Calu3 (cell line): ENCODE measurements around the gene RAB3GAP2. TPM values are rescaled to one million over a fixed set of nuclear protein-coding genes. Genes with fewer than 3 reads are reported as not detected.
"Not testable (repeated sequence)": the region's sequence is repeated elsewhere in the genome, so short reads cannot be mapped to it uniquely, and the experiment has no call there.

Source experiments
- BruUV-seq: library from RNA; stranded (reverse); fragments of 400-500 nt; replicated peaks from 2 replicates; lab custom pipeline; 2021; lab: Mats Ljungman, UMichigan
- CTCF ChIA-PET: fragments of 300-600 bp; sonication (Branson Sonifier 250); formaldehyde crosslinking; loops from one replicate; lab custom pipeline; 2022; ENCODE audit warnings: antibody characterized with exemption; lab: Charles Lee
- DNase-seq: peaks from one replicate; pipeline ENCODE4 v3.0.0; 2022
- H3K27ac Mint-ChIP-seq: one replicate; pipeline ENCODE4 v1.8.0; 2022; ENCODE audit warnings: mixed read lengths; ENCODE audit not compliant: unreplicated experiment
- H3K27me3 Mint-ChIP-seq: one replicate; pipeline ENCODE4 v1.8.0; 2022; ENCODE audit warnings: mixed read lengths; ENCODE audit not compliant: unreplicated experiment
- H3K36me3 Mint-ChIP-seq: one replicate; pipeline ENCODE4 v1.8.0; 2022; ENCODE audit warnings: mild to moderate bottlenecking, moderate library complexity, mixed read lengths; ENCODE audit not compliant: insufficient read depth, unreplicated experiment
- H3K4me1 Mint-ChIP-seq: one replicate; pipeline ENCODE4 v1.8.0; 2022; ENCODE audit warnings: mild to moderate bottlenecking, low read depth, mixed read lengths; ENCODE audit not compliant: unreplicated experiment
- H3K4me3 Mint-ChIP-seq: one replicate; pipeline ENCODE4 v1.8.0; 2022; ENCODE audit warnings: mild to moderate bottlenecking, low read depth, moderate library complexity, mixed read lengths; ENCODE audit not compliant: unreplicated experiment
- H3K9me3 Mint-ChIP-seq: one replicate; pipeline ENCODE4 v1.8.0; 2022; ENCODE audit warnings: low read depth, mixed read lengths; ENCODE audit not compliant: unreplicated experiment
- intact Hi-C: fragments of 100-400 bp; cut with micrococcal nuclease; formaldehyde crosslinking; loops from one replicate; pipeline ENCODE4 v1.10.0; 2022; ENCODE audit not compliant: unreplicated experiment
- total RNA-seq: library from RNA; stranded (reverse); gene quantifications from 2 replicates; pipeline ENCODE4 v1.2.3, GENCODE V29; 2022
- TF ChIP-seq, protein P1 (sequence below): fragments of 200-600 bp; IDR thresholded peaks from one replicate; pipeline ENCODE4 v1.8.0; 2022; ENCODE audit warnings: antibody characterized with exemption; ENCODE audit not compliant: unreplicated experiment

RAB3GAP2 gene
- total RNA-seq, 1 experiment from 2014 or later, result 48.0 TPM

DNA sequence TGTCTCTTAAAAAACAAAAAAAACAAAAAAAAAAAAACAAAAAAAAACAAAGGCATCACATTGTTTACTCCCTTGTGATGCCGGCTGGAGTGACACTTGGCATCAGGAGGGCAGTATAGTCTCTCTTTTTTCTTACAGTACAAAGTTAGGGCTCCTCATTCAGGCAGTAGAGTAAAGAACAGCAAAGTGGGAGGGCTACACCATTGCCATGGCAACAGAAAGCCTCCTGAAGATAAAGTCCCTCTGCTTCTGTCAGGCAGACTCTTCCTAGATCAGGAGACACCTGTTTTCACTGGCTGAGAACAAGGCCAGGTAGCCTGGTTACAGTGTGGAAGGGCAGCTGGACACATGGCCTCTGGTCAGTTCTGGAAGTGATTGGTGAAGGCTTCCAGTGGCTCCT, 41.3 kb upstream of the RAB3GAP2 start:
- TF ChIP-seq, protein P1, sequence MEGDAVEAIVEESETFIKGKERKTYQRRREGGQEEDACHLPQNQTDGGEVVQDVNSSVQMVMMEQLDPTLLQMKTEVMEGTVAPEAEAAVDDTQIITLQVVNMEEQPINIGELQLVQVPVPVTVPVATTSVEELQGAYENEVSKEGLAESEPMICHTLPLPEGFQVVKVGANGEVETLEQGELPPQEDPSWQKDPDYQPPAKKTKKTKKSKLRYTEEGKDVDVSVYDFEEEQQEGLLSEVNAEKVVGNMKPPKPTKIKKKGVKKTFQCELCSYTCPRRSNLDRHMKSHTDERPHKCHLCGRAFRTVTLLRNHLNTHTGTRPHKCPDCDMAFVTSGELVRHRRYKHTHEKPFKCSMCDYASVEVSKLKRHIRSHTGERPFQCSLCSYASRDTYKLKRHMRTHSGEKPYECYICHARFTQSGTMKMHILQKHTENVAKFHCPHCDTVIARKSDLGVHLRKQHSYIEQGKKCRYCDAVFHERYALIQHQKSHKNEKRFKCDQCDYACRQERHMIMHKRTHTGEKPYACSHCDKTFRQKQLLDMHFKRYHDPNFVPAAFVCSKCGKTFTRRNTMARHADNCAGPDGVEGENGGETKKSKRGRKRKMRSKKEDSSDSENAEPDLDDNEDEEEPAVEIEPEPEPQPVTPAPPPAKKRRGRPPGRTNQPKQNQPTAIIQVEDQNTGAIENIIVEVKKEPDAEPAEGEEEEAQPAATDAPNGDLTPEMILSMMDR, result no peak
- Mint-ChIP-seq H3K4me1 (no peaks in the 10 kb centered on the region), H3K27me3 (peaks cover 24% of the 10 kb centered on the region), H3K4me3 (no peak overlapping the region), H3K27ac (no peak overlapping the region), H3K9me3 (no peaks in the 10 kb centered on the region), H3K36me3 (no peaks in the 10 kb centered on the region)
- intact Hi-C loops, result no loop called here
- DNase-seq, result no peak
- BruUV-seq, result no TSS peak
- CTCF ChIA-PET, result no interaction called here

DNA sequence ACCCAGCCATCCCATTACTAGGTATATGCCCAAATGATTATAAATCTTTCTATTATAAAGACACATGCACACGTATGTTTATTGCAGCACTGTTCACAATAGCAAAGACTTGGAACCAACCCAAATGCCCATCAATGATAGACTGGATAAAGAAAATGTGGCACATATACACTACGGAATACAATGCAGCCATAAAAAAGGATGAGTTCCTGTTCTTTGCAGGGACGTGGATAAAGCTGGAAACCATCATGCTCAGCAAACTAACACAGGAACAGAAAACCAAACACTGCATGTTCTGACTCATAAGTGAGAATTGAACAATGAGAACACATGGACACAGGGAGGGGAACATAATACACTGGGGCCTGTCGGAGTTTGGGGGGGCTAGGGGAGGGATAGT, 37.9 kb upstream of the RAB3GAP2 start:
- H3K4me3 Mint-ChIP-seq, CTCF ChIA-PET, BruUV-seq: not testable (repeated sequence)

DNA sequence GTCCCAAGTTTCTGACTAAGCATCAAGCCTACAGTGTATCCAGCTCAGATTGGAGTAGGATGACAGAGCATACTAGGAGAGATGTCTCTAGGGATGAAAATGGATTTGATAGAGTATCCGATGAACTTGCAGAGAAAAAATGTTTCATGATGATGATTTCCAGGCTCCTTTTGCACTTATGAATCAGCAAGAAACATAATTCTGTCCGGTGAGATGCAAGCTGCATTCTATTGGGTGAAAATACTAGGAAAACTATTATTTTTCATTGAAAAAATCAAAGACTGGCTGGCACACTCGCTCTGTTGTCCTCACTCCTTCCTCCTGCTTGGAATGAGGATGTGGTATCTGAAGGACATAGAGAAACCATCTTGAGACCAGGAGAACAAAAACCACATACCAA, 35.4 kb upstream of the RAB3GAP2 start:
- intact Hi-C loops, result no loop called here
- H3K4me3 Mint-ChIP-seq, result no peak overlapping the region
- CTCF ChIA-PET, result no interaction called here
- TF ChIP-seq, protein P1, result no peak
- no peaks in the 10 kb centered on the region for H3K9me3 Mint-ChIP-seq
- H3K27me3 Mint-ChIP-seq, result peaks cover 13% of the 10 kb centered on the region
- no peaks in the 10 kb centered on the region for H3K36me3 Mint-ChIP-seq
- no TSS peak for BruUV-seq
- H3K27ac Mint-ChIP-seq, result no peak overlapping the region
- no peak for DNase-seq
- H3K4me1 Mint-ChIP-seq, result no peaks in the 10 kb centered on the region

More for the DNA sequence above, 37.9 kb upstream of the RAB3GAP2 start:
- H3K36me3 Mint-ChIP-seq, H3K9me3 Mint-ChIP-seq, H3K27ac Mint-ChIP-seq, DNase-seq, intact Hi-C loops, H3K4me1 Mint-ChIP-seq: not testable (repeated sequence)
- peaks cover 19% of the 10 kb centered on the region for H3K27me3 Mint-ChIP-seq

DNA sequence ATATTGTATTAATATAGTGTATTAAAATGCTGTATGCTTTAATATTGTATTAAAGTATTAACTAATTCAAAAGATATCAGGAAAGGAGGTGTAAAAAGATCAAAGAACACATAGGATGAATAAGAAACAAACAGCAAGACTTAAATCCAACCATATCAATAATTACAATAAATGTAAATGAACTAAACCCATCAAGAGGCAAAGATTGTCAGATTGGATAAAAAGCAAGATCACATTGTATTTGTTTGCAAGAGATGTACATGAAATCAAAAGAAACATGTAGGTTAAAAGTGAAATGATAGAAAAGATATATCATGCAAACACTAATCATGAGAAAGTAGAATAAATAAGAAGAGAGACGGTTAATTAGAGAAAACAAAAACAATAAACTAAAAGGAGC, 34.1 kb upstream of the RAB3GAP2 start:
- Mint-ChIP-seq H3K9me3 (no peaks in the 10 kb centered on the region), H3K27me3 (peaks cover 13% of the 10 kb centered on the region), H3K4me1 (no peaks in the 10 kb centered on the region), H3K4me3 (no peak overlapping the region), H3K27ac (no peak overlapping the region), H3K36me3 (no peaks in the 10 kb centered on the region)
- intact Hi-C loops, result no loop called here
- CTCF ChIA-PET, result no interaction called here
- no TSS peak for BruUV-seq
- no peak for DNase-seq
- TF ChIP-seq, protein P1, result no peak

DNA sequence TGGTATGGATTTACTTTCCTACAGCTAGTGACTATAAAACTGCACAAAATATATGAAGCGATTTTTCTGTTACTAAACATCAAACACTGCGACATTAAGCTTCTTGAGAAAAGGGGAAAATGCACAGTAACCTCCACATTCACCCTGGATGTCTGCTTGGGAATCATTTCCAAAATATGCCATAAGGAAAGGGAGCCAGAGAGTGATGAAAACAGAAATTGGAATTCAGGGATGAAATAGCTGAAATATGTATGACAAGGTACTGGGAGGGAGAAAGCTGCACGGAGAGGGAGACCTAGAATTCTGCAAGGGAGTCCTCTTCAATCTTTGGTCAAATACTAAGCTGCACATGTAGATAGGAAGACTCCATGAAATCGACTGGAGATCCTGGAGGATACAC, 31.6 kb upstream of the RAB3GAP2 start:
- no peak overlapping the region for H3K27ac Mint-ChIP-seq
- TF ChIP-seq, protein P1, result no peak
- peaks cover 10% of the 10 kb centered on the region for H3K4me1 Mint-ChIP-seq
- no peak for DNase-seq
- intact Hi-C loops, result loop anchor here (5.0 kb wide), 1 partner anchor 68 kb away; no protein-coding TSS in a partner anchor
- H3K36me3 Mint-ChIP-seq, result no peaks in the 10 kb centered on the region
- no peak overlapping the region for H3K4me3 Mint-ChIP-seq
- no TSS peak for BruUV-seq
- CTCF ChIA-PET, result interaction anchor here (1.2 kb wide), 1 partner anchor 1622 kb away, joined by 5 read pairs; no protein-coding TSS in a partner anchor
- H3K27me3 Mint-ChIP-seq, result peaks cover 11% of the 10 kb centered on the region
- no peaks in the 10 kb centered on the region for H3K9me3 Mint-ChIP-seq
